Naive thymus-derived CD8-positive, alpha-beta T cell (primary cell): ENCODE measurements around the gene SLC7A1. TPM values are rescaled to one million over a fixed set of nuclear protein-coding genes. Genes with fewer than 3 reads are reported as not detected.

Source experiments
- ATAC-seq, 2 donors: fragments of 150-1000 bp; cut with Tn5 transposase in 1 of 2; sonication (Bioruptor Pico), chemical (Tn5 transposase) in 1 of 2; 1 replicate in 1 of 2; 2 replicates in 1 of 2; pipeline ENCODE4 v1.10.0; 2021; ENCODE audit warnings: mild to moderate bottlenecking in 2 of 2, moderate library complexity in 2 of 2
- POLR2A ChIA-PET: fragments of 350-600 bp; sonication (Branson Sonifier 250); formaldehyde crosslinking; loops from one replicate; lab custom pipeline; 2021; ENCODE audit warnings: antibody characterized with exemption; lab: Charles Lee
- DNase-seq, 10 donors: peaks; one replicate each; pipeline versions ENCODE4 v3.0.0 to v3.0.0-alpha.2; 2020 to 2022
- H3K27ac Mint-ChIP-seq, 10 donors: one replicate each; pipeline ENCODE4 v1.8.0; 2020 to 2022; ENCODE audit warnings: mild to moderate bottlenecking in 10 of 10, mixed read lengths in 10 of 10, moderate library complexity in 4 of 10, inconsistent platforms in 1 of 10
- H3K27me3 Mint-ChIP-seq, 5 donors: one replicate each; pipeline ENCODE4 v1.8.0; 2021 to 2022; ENCODE audit warnings: mixed read lengths in 5 of 5
- H3K36me3 Mint-ChIP-seq, 3 donors: one replicate each; pipeline ENCODE4 v1.8.0; 2020 to 2022; ENCODE audit warnings: mixed read lengths in 3 of 3, mild to moderate bottlenecking in 2 of 3, inconsistent platforms in 1 of 3
- H3K4me1 Mint-ChIP-seq, 4 donors: one replicate each; pipeline ENCODE4 v1.8.0; 2021 to 2022; ENCODE audit warnings: mixed read lengths in 4 of 4
- H3K4me3 Mint-ChIP-seq, 10 donors: one replicate each; pipeline ENCODE4 v1.8.0; 2020 to 2022; ENCODE audit warnings: mild to moderate bottlenecking in 10 of 10, mixed read lengths in 10 of 10, moderate library complexity in 6 of 10, inconsistent platforms in 1 of 10
- H3K9me3 Mint-ChIP-seq, 9 donors: one replicate each; pipeline ENCODE4 v1.8.0; 2020 to 2022; ENCODE audit warnings: mixed read lengths in 9 of 9, mild to moderate bottlenecking in 3 of 9, inconsistent platforms in 1 of 9, moderate library complexity in 1 of 9
- polyA plus RNA-seq, 3 donors: library from polyadenylated mRNA; unstranded; fragments of 300-500 nt; fragmentation: Illumina TruSeq; gene quantifications; one replicate each; pipeline ENCODE4 v1.2.3, GENCODE V29; 2021
- total RNA-seq, 8 experiments: library from RNA in 2 of 8; stranded (reverse) in 2 of 8; gene quantifications; one replicate each; pipeline ENCODE4 v1.2.3 and lab custom pipeline; 2021 to 2026

Gene SLC7A1
- total and polyA plus RNA-seq, 5 experiments from 2014 or later = 2.0 to 51.1 (median 5.3) TPM

DNA sequence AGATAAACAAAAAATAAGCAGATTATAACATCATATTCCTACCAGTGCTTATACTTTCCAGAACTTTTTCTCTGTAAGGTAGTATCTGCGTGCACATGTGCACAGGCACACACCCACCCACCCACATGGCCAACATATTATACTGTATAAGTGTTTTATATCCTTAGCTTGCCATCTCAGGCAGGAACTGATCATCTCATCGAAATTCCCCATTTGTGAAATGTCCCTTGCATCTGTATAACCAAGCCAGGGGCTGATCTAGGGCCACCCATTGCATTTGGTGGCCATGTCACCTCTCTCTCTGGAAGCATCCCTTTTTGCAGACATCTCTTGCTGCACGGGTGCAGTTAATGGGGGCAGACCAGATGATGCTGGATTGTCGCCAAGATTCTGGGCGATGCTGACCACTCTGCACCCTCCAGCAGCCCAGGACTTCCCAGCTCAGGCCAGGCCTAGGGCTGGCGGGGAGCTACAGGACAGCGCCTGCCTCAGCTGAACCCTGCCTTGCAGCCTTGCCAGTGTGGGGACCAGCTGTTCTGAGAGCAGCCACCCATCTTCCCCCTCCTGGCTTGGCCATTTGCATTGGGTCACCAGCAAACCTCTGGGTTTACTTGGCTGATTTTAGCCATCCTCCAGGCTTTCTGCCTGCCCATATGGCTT lies 95.9 kb downstream of the SLC7A1 start:
- H3K27me3 Mint-ChIP-seq = peaks cover 24 to 54% (median 39%) of the 10 kb centered on the region in 5 donors

DNA sequence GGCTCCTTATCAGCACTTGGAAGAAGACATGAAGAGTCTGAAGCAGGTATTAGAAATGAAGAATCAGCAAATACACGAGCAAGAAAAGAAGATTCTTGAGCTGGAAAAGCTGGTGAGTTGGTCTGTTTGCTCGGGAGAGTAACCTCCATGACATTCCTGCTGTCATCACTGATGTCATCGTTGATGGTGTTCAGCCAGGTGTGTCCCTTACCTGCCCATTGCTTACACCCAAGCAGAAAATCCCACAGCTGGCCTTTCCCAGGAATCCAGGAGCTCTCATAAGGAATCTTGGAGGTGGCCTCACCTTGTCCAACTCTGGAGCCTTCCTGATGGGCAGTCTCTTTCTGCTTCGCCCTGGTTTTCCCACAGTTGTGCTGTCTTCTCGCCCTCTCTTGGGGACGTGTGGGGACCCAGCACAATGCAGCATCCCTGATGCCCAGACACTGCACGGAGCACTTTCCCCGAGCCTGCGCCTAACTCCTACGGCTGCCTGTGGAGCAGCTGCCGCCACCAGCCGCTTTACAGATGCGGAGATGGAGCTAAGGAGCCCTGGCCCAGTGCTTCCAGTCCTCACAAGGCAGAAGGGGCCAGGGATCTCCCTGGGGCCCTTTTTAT lies 97.0 kb downstream of the SLC7A1 start:
- no peak for ATAC-seq
- Mint-ChIP-seq H3K36me3 (no peaks in the 10 kb centered on the region), H3K9me3 (no peaks in the 10 kb centered on the region), H3K4me3 (no peak overlapping the region), H3K27ac (no peak overlapping the region), H3K4me1 (peaks cover 7 to 17% (median 13%) of the 10 kb centered on the region in 4 donors), H3K27me3 (peaks cover 24 to 46% (median 42%) of the 10 kb centered on the region in 5 donors)
- DNase-seq = no peak
- POLR2A ChIA-PET = no interaction called here

More for the DNA sequence above, 95.9 kb downstream of the SLC7A1 start:
- Mint-ChIP-seq H3K9me3 (no peaks in the 10 kb centered on the region), H3K4me3 (no peak overlapping the region), H3K4me1 (peaks cover 7 to 16% (median 12%) of the 10 kb centered on the region in 4 donors), H3K36me3 (no peaks in the 10 kb centered on the region), H3K27ac (peak overlapping the region in 1 of 10 donors; percentile 48)
- ATAC-seq (no peak), DNase-seq (peak in 1 of 10 donors; percentile 10)
- POLR2A ChIA-PET = no interaction called here

DNA sequence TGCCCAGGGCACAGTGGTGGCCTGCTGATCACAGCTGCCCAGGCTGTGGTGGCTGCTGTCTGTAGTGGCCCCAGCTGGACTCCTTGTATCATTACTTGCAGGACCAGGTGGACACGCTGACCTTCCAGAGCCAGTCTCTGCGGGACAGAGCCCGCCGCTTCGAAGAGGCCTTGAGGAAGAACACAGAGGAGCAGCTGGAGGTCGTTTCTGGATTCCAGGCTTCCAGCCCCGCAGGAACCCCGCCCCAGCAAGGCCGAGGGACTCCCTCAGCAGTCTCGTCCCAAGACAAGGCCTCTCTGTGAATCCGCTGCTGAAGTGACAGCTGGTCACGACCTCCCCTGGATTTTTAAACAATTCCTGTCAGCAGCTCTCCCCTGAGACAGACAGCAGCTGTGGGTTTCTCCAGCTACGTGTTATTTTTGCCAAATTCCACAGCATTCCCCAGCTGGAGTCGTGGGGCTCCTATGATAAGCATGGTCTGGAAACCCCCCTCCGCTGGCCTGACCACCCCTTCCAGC lies 98.3 kb downstream of the SLC7A1 start:
- POLR2A ChIA-PET = no interaction called here
- no peak overlapping the region for H3K4me3 Mint-ChIP-seq
- ATAC-seq (no peak), DNase-seq (no peak)
- H3K4me1 Mint-ChIP-seq = peaks cover 7 to 17% (median 9%) of the 10 kb centered on the region in 4 donors
- H3K27me3 Mint-ChIP-seq = peaks cover 21 to 40% (median 29%) of the 10 kb centered on the region in 5 donors
- H3K27ac Mint-ChIP-seq = no peak overlapping the region
- no peaks in the 10 kb centered on the region for H3K36me3 Mint-ChIP-seq
- H3K9me3 Mint-ChIP-seq = no peaks in the 10 kb centered on the region

DNA sequence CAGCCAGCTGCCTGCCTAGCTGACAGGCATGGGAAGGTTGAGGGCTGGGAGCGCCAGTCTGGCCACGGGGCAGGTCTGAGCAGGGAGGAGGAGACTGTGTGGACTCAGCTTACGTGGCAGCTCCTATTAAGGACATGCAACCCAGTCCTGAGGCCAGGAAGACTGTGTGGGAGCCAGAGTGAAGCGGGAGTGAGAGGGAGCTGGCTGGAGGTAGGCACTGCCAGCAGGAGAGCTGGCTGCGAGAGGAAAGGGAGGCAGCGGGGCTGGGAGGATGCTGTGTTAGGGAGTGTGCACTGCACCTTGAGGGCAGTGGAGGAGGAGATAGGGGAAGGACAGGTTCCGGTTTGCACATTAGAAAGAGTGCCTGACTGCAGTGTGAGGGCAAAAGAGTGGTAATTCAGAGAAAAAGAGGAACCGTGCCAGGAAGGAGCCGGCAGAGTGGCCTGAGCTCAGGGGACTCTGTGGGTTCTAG lies 99.2 kb downstream of the SLC7A1 start:
- H3K4me3 Mint-ChIP-seq = peak overlapping the region in 1 of 10 donors; percentile 42
- peaks cover 16 to 32% (median 21%) of the 10 kb centered on the region in 5 donors for H3K27me3 Mint-ChIP-seq
- ATAC-seq (peak in 1 of 2 donors; percentile 28), DNase-seq (no peak)
- H3K27ac Mint-ChIP-seq = peak overlapping the region in 3 of 10 donors; percentile 7 to 33 (median 9)
- POLR2A ChIA-PET = no interaction called here
- no peaks in the 10 kb centered on the region for H3K36me3 Mint-ChIP-seq
- H3K4me1 Mint-ChIP-seq = peaks cover 7 to 17% (median 9%) of the 10 kb centered on the region in 4 donors
- H3K9me3 Mint-ChIP-seq = no peaks in the 10 kb centered on the region

DNA sequence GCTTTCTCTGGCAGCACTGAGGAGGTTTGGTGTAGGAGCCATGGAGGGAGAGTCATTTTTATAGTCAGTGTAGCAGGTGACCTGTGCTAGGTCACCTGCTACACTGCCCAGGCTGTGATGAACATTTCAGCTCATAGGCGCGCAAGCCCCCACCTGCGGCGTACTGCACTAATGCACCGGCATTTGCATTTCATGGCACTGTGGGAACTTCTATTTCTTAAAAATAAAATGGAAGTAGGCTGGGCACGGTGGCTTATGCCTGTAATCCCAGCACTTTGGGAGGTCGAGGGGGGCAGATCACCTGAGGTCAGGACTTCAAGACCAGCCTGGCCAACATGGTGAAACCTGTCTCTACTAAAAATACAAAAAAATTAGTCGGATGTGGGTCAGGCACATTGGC lies 101.0 kb downstream of the SLC7A1 start:
- Mint-ChIP-seq H3K27me3 (peaks cover 14 to 29% (median 21%) of the 10 kb centered on the region in 5 donors), H3K4me3 (no peak overlapping the region), H3K36me3 (no peaks in the 10 kb centered on the region), H3K9me3 (no peaks in the 10 kb centered on the region), H3K4me1 (peaks cover 7 to 17% (median 9%) of the 10 kb centered on the region in 4 donors), H3K27ac (no peak overlapping the region)
- DNase-seq = no peak
- no peak for ATAC-seq
- POLR2A ChIA-PET = no interaction called here

DNA sequence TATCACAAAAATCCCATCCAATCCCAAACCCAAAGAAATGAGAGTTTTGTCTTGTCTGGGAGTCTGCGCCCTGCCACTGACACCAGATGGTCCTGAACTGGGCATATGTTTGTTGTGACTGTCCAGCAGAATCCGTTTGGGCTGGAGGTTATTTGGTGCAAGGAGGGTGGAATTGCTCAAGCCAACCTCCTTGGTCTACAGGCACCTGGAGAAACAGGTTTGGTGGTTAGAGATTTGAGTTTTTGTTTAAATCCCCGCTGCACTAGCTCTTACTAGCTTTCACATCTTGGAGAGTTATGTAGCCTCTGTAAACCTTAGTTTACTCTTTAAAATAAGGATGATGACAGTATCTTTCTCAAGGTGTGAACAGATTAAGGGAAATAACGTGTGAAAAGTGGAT lies 101.7 kb downstream of the SLC7A1 start:
- H3K9me3 Mint-ChIP-seq = no peaks in the 10 kb centered on the region
- H3K4me1 Mint-ChIP-seq = peaks cover 7 to 17% (median 9%) of the 10 kb centered on the region in 4 donors
- DNase-seq (no peak), ATAC-seq (no peak)
- no peak overlapping the region for H3K27ac Mint-ChIP-seq
- no peaks in the 10 kb centered on the region for H3K36me3 Mint-ChIP-seq
- no peak overlapping the region for H3K4me3 Mint-ChIP-seq
- peaks cover 14 to 30% (median 21%) of the 10 kb centered on the region in 5 donors for H3K27me3 Mint-ChIP-seq
- POLR2A ChIA-PET = no interaction called here

DNA sequence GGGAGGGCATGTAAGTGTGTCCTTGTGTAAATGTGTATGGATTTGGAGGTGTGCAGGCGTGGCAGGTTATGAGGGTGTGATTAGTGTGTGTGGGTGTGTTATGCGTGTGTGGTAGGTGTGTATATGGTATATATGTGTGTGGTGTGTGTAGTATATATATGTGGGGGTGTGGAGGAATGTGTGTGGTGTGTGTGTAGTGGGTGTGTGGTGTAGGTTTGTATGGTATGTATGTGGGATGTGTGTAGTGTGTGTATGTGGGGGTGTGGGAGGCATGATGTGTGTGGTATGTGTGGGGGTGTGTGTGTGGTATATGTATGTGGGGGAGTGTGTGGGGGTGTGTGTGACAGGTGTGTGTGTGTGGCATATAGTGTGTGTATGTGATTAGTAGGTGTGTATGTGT lies 104.2 kb downstream of the SLC7A1 start:
- DNase-seq = no peak
- POLR2A ChIA-PET = no interaction called here
- Mint-ChIP-seq H3K9me3 (no peaks in the 10 kb centered on the region), H3K36me3 (no peaks in the 10 kb centered on the region), H3K27me3 (peaks cover 7 to 37% (median 16%) of the 10 kb centered on the region in 5 donors), H3K4me1 (peaks cover 3 to 9% (median 5%) of the 10 kb centered on the region in 4 donors), H3K4me3 (no peak overlapping the region), H3K27ac (no peak overlapping the region)
- no peak for ATAC-seq

DNA sequence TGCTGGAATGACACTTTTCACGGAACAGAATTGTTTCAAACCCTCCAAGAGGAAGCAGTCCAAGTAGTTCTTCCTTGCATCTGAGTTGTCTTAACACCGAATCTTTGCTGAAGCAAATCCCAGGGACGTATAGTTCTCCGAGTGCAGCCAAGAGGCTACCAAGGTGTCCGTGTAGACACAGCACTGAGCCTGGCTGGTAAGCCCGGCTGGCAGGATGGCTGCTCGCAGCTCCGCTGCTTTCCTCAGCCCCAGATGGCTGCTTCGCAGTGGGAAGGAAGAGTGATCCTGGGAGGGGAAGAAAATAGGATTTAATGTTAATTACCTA lies 105.0 kb downstream of the SLC7A1 start:
- ATAC-seq (no peak), DNase-seq (no peak)
- POLR2A ChIA-PET = no interaction called here
- Mint-ChIP-seq H3K36me3 (no peaks in the 10 kb centered on the region), H3K27ac (no peak overlapping the region), H3K4me3 (no peak overlapping the region), H3K4me1 (peaks cover 0 to 5% (median 0%) of the 10 kb centered on the region in 4 donors), H3K9me3 (no peaks in the 10 kb centered on the region), H3K27me3 (peaks cover 0 to 32% (median 9%) of the 10 kb centered on the region in 5 donors)

DNA sequence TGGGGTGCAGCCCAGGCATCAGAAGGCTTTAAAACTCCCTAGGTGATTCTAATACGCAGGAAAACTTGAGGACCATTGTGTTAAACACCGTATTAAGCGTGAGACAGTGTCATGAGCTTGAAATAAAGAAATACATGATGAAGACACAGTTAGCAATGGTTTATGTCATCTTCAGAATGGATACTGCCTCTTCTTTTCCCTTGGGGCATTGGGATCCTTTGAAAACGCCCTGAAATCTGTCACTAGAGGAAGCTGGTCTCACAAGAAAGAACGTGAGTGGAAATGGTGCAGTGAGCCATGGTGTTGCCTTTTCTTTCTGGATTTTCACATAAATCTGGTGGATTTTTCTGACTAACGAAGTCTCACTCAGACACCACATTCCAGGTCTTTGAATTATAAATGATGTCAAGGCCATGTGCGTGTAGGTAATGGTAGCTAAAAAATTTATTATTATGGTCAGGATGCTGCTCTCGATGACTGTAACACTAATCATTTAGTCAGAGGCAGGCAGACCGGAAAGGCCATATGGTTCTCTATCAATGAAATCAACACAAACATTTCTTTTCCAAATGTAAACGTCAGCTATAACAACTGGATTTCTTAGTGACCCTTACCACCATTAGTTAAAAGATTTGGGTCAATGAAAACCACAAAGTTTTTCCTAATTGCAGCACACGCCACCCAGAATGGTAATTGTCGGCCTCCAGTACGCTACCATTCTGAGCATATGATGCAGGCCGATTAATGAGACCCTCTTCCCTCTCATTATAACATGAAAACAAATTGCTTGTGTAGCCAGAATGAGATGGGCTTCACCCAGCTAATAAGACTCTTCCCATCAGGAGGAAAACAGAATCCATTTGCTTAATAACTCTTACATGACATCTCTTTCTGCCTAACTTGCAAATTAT lies 105.6 kb downstream of the SLC7A1 start:
- no peak for ATAC-seq
- peaks cover 0 to 3% (median 0%) of the 10 kb centered on the region in 4 donors for H3K4me1 Mint-ChIP-seq
- H3K27me3 Mint-ChIP-seq = peaks cover 0 to 29% (median 9%) of the 10 kb centered on the region in 5 donors
- DNase-seq = no peak
- H3K9me3 Mint-ChIP-seq = no peaks in the 10 kb centered on the region
- H3K36me3 Mint-ChIP-seq = no peaks in the 10 kb centered on the region
- H3K4me3 Mint-ChIP-seq = no peak overlapping the region
- POLR2A ChIA-PET = no interaction called here
- H3K27ac Mint-ChIP-seq = no peak overlapping the region

DNA sequence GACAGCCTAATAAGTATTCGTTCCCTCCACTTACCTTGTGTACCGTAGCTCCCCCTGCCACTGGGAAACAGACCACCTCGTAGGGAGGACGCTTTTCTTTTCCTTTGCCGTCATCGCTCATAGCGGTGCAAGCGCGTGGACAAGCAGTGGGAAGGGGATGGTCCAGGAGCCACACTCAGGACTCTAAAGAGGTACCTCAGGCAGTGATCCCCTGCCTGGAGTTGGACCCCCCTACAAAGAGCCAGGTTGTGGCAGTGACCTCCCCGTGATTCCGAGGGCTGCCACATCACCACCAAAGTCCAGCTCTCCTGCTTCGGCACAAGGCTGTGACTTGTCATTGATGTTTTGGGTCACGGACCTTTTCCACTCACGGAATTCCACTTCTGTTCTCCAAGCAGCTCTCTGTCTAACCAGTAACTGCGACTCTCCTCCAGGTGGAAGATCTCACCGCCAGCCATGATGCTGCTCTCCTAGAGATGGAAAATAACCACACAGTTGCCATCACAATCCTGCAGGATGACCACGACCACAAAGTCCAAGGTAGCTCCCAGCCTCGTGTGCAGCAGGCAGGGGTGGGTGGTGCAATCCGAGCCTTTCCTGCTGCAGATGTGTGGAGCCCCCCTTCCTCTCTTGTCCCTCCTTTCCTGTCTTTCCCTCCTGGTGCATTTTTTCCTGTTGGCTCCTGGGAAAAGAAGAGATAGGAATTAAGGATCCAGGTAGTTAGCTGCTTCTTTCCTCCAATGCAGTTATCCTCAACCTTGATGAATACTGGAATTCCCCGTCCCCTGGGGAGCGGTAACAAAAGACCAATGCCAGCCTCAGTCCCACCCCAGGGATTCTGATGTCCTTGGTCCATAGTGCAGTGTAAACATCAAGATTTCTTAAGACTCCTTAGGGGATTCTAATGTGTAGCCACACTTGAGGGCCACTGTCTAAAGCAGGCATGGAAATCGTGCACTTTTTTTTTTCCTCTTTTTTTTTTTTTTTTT lies 107.7 kb downstream of the SLC7A1 start:
- DNase-seq (no peak), ATAC-seq (no peak)
- H3K4me3 Mint-ChIP-seq = no peak overlapping the region
- H3K27ac Mint-ChIP-seq = no peak overlapping the region
- H3K36me3 Mint-ChIP-seq = no peaks in the 10 kb centered on the region
- H3K4me1 Mint-ChIP-seq = no peaks in the 10 kb centered on the region
- POLR2A ChIA-PET = interaction anchor here (0.7 kb wide), 1 partner anchor 24 kb away, joined by 4 read pairs; no protein-coding TSS in a partner anchor
- H3K27me3 Mint-ChIP-seq = peaks cover 0 to 20% (median 4%) of the 10 kb centered on the region in 5 donors
- H3K9me3 Mint-ChIP-seq = no peaks in the 10 kb centered on the region

DNA sequence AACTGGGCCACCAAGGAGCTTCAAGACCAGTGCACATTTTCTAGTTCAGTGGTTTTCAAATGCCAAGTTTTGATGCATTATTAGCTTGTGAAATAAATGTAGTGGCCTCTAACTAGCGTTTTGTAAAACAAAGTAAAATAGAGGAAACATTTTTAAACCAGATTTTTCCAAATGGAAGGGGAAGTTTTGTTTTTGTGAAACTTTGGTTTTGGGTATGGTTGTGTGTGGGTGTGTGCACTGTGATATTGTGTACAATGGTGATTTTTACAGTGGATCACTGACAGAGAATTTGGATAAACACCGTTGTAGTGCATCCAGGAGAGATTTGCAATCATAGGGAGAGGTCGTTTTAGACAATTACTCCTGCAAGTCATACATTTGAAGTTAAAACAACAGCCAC lies 108.9 kb downstream of the SLC7A1 start:
- no peak for DNase-seq
- no peaks in the 10 kb centered on the region for H3K9me3 Mint-ChIP-seq
- no peak overlapping the region for H3K4me3 Mint-ChIP-seq
- POLR2A ChIA-PET = no interaction called here
- H3K4me1 Mint-ChIP-seq = no peaks in the 10 kb centered on the region
- H3K36me3 Mint-ChIP-seq = no peaks in the 10 kb centered on the region
- no peak overlapping the region for H3K27ac Mint-ChIP-seq
- ATAC-seq = no peak
- peaks cover 0 to 20% (median 4%) of the 10 kb centered on the region in 5 donors for H3K27me3 Mint-ChIP-seq
